ENCODE data around the gene LBHD1.
"Not testable (repeated sequence)": the region's sequence is repeated elsewhere in the genome, so short reads cannot be mapped to it uniquely, and the experiment has no call there.

The LBHD1 gene

DNA sequence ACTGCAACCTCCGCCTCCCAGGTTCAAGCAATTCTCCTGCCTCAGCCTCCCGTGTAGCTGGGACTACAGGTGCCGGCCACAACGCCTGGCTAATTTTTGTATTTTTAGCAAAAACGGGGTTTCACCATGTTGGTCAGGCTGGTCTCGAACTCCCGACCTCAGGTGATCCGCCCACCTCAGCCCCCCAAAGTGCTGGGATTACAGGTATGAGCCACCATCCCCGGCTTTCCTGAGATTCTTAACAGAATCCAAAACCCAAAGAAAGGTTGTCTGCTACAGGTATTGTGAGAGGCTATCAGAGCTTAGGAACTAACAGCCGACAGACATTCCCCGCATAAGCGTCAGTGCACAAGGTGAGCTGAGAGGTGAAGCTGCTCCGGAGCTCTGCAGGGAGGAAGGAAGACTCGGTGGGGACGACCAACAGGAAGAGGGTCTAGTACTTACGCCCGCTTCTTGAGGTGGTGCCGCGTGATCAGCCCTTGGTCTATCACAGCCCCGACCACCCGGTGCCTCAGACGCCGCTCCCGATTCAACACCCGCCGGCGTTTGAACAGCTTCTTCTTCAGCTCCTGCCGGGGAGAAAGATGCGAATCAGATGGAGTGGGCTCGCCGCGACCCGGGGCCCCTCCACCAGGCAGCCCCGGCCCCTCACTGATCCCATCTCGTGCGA is 7.5 kb downstream of the LBHD1 start:
- no peak for DNase-seq (ENCODE audit: low spot score)

DNA sequence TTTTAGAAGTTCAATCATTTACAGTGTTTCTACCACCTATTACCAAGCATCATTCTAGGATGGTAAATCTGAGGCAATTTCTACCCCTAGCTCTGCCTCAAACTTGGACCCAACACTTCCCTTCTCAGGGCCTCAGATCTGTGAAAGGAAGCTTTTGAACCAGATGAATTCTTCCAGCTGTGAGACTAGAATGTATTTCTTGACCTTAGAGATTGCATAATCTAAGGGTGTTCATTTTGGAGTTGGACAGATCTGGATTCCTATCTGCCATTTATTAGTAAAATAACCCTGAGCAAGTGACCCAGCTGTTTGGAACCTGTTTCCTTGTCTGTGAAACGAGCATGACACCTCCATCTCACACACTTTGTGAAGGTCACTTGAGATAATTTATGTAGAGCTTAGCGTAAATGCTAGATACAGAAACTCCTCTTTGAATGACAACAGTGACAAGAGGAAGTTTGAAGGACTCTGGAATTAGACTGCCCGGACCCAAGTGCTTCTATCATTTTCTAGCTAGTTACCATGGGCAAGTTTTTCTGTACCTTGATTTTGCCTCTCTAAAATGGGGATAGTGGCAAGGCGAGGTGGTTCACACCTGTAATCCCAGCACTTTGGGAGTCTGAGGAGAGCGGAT is 15.2 kb downstream of the LBHD1 start:
- no peak for DNase-seq (ENCODE audit: low spot score)

DNA sequence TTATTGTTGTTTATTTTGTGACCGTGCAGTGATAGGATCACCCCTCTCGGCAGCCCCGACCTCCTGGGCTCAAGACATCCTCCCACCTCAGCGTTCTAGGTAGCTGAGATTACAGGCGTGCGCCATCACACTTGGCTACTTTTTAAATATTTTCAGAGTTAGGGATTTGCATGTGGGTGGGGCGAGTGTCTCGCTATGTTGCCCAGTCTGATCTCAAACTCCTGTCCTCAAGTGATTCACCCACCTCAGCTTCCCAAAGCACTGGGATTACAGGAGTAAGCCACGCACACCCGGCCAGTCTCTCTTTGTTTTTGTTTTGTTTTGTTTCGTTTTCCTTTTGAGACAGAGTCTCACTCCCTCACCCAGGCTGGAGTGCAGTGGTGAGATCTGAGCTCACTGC is 17.8 kb downstream of the LBHD1 start:
- DNase-seq (ENCODE audit: low spot score), result no peak

- no peak for DNase-seq (ENCODE audit: low spot score)
These were observed 19.7 kb downstream of the LBHD1 start for GRCh38 chr11:62652161-62653006.

- not testable (repeated sequence) for DNase-seq (ENCODE audit: low spot score)
These were observed 21.8 kb downstream of the LBHD1 start for GRCh38 chr11:62650283-62650682.

- no peak for DNase-seq (ENCODE audit: low spot score)
These were observed 22.6 kb downstream of the LBHD1 start for GRCh38 chr11:62649486-62649885.

DNA sequence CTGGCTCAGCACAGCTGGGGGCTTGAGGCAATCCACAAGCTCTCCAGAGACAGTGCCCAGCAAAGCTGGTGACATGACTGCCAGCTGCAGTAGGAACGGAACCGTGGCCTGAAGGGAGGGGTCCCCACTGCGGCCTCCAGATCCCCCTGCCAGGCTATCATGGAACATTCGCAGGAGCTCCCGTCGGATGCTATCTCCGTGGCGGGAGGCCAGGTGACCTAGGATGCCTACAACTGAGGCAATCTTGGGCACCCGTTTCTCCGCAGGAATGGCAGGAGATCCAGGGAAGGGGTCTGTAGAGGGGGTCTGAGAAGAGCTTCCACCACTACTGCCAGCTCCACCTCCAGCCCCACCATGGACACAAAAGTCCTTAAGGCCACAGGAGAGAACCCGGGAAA is 23.1 kb downstream of the LBHD1 start:
- no peak for DNase-seq (ENCODE audit: low spot score)

DNA sequence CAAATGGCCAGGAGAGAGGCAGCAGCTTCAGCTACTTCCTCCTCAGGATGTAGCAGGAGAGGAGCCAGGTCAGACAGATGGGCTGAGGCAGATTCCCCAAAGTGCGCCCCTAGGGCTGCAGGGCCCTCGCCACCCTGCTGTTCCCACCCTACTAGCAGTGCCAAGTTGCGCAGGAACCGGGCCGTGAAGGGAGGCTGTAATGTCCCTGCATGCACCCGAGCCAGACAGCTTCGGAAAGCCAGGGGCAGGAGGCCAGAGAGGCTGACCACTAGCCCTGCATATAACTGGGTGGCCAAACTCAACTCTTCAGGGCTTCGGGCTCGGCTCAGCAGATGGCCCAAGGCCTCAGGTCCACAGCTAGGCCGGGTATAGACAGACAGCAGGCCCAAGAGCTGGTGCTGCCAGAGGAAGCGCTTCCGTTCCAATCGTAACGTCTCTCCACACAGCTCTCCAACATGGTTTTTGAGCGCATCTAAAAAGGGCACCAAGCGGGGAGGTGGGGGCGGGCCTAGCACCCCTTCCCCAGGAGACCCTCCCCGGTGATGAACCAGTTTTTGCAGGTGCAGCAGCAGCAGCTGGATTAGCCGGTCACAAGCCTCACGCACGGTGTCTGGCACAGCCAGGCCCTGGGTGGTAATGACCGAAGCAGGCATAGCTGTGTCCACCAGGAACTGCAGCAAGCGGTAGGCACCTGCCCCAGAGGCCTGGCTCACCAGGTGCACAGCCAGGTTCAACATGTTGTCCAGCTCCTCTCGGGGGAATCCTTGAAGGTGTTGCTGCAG is 23.7 kb downstream of the LBHD1 start:
- DNase-seq (ENCODE audit: low spot score), result no peak

- DNase-seq (ENCODE audit: low spot score), result no peak
These were observed 24.5 kb downstream of the LBHD1 start for GRCh38 chr11:62647609-62648005.

DNA sequence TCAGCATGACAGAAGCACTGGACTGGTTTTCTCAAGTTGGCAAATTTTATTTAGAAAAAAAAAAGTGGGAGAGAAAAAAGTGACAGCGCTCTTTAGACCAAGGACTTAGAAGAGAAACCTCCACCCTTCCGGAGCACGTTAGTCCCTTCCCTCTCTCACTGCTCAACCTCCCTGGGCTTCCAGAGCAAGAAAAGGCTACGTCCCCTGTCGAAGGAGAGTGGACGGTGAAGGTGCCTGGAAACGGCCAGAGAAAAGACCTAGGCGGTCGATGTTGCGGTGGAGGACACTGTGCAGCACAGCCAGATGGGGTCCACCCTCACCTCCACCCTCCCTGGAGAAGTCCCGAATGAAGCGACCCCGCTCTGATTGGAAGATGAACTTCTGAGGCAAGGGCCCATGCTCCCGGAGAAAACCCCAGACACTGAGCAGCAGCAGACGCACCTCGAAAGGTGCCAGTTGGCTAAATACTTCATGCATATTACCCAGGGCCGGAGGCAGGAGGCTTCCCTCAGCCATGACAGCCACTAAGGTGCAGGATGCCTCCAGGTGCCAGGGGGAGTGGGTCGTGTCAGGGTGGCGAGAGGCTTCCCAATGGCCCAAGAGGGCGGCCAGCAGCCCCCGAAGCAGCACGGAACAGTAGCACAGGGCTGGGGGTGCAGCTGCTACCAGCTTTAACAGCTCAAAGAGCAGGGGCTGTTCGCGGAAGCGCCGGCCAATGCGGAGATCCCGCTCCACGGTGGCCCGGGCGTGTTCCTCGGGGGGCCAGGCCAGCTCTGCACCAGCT is 25.1 kb downstream of the LBHD1 start:
- no peak for DNase-seq (ENCODE audit: low spot score)

- peak; percentile 98 for DNase-seq (ENCODE audit: low spot score)
These were observed 25.9 kb downstream of the LBHD1 start, which contains the start of gene GANAB for GRCh38 chr11:62645946-62646824. TSS of gene GANAB (minus strand) at chr11:62646613. CDS start at chr11:62646599, 14 bp downstream.

DNA sequence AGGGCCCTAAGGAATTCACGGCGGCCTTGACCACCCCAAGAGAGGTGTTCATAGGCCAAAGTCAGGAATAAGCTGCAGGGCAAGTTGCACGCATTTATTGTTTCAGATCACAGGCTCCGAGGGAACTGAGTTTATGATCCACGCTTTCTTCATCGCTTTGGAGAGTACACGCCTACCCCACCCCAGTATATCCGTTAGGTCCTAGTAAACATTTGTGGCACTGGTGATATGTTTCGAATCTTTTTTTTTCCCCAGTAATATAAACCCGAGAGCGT is 26.5 kb downstream of the LBHD1 start:
- DNase-seq (ENCODE audit: low spot score), result no peak

DNA sequence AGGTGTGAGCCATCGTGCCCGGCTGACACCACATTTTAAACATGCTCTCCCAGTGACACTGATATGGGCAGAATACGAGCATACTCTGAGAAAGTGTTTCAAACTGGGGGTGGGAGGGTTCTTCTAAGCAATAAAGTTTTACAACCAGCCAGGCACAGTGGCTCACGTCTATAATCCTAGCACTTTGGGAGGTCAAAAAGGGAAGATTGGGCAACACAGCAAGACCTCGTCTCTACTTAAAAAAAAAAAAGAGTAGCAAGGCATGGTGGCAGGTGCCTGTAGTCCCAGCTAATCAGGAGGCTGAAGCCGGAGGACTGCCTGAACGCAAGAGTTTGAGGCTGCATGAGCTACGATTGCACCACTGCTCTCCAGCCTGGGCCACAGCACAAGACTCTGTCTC is 27.8 kb downstream of the LBHD1 start:
- no peak for DNase-seq (ENCODE audit: low spot score)

DNA sequence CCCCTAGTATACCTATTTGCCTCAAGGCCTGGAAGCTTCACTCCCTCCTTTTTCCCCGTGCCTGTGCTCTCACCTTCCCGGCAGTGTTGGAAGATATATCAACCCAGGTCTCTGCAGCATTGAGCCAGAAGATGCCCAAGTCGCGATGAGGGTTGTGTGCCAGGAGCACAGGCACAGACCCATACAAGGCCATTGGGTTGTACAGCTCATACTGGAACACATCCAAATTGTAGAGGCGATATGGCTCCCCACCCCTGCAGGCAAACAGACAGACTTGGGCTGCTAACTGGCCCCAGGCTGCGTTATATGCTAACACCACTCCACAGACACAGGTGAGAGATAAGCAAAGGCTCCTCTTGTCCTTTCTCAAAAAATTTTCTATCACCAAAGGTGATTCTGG is 39.6 kb downstream of the LBHD1 start:
- no peak for DNase-seq (ENCODE audit: low spot score)

DNA sequence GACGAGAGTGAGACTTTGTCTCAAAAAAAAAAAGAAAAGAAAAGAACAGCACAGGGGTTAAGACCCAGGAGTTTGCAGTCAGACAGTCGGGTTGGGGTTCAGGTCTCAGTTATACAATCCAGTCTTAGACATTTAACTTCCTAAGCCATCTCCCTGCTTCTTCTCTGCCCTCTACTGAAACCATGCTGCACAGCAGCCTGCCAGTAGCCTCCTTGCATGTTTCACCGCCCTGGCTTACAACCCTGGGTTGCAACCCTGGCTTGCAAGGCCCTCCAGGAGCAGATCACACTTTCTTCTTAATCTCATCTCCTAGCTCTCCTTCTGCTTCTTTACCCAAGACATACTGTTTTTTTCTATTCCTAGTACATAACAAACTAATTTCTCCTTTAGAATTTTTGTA is 44.4 kb downstream of the LBHD1 start:
- no peak for DNase-seq (ENCODE audit: low spot score)

- DNase-seq (ENCODE audit: low spot score), result no peak
These were observed 49.5 kb downstream of the LBHD1 start for GRCh38 chr11:62622476-62623089.

GRCh38 chr11:62621567-62622470 is 50.2 kb downstream of the LBHD1 start, which contains the start of gene B3GAT3:
TSS of gene B3GAT3 (minus strand) at chr11:62621986. CDS start at chr11:62621947, 39 bp downstream.
- peak; percentile 98 for DNase-seq (ENCODE audit: low spot score)

GRCh38 chr11:62621027-62621566 is 51.0 kb downstream of the LBHD1 start:
- DNase-seq (ENCODE audit: low spot score), result no peak

DNA sequence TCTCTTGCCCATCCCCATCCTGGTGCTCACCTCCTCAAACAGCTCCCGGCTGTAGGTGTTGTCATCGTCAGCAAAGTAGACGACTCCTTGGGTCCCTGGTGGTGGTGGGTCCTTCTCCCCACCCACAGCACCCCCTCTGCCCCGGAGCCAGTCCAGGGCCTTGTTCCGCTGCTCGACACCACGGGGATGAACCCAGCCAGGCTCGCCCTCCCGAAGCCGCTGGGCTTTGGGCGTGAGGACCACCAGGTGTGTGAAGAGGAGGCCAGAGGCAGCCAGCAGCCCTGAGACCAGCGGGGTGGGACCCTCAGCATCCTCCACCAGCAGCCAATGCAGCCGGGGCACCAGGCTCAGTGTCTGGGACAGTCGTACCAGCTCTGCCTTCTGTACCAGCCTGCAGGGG is 55.1 kb downstream of the LBHD1 start:
- not testable (repeated sequence) for DNase-seq (ENCODE audit: low spot score)
